HG03066 (cell line): ENCODE results near the gene PHACTR1.
"Not testable (repeated sequence)": the region's sequence is repeated elsewhere in the genome, so short reads cannot be mapped to it uniquely, and the experiment has no call there.

Source experiments
- ATAC-seq: cut with Tn5 transposase; IDR thresholded peaks from one replicate; pipeline ENCODE4 v1.9.1; 2021; ENCODE audit warnings: low read depth; ENCODE audit not compliant: unreplicated experiment

The PHACTR1 gene

DNA sequence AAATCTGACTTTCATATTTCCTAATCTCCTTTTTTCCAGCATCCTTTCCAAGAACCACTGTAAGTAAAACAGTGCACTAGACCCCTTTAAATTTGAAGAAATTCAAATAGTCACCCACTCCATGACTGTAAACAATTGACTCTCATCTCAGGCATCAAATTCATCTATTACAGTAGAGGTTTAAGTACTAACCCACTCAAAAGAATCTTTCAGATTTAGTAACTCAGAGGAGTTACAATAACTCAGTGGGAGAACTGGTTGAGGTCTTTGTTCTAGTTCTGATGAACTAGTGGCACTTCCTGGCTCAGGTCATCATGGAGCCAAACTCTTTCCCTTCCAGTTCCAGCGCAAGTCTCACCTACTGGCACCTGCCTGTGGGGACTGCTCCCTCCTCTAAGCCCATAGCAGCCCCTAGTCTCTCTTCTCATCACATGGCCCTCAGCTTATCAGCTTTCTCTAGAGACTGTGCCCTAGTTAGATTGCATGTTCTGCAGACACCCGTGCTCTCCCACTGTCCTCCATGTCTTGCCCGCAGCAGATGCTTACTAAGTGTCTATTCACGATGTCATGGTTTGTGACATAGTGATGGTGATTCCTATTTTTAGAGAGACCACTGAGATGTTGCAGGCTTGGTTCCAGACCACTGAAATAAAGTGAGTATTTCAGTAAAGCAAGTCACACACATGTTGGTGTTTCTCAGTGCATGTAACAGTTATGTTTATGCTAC is 415.5 kb downstream of the PHACTR1 start:
- no peak for ATAC-seq

DNA sequence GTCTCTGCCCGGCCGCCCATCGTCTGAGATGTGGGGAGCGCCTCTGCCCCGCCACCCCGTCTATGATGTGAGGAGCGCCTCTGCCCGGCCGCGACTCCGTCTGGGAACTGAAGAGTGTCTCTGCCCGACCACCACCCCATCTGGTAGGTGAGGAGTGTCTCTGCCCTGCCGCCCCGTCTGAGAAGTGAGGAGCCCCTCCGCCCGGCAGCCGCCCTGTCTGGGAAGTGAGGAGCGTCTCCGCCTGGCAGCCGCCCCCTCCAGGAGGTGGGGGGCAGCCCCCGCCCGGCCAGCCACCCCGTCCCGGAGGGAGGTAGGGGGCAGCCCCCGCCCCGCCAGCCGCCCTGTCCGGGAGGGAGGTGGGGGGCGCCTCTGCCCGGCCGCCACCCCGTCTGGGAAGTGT is 417.3 kb downstream of the PHACTR1 start:
- ATAC-seq, result not testable (repeated sequence)

- no peak for ATAC-seq
Observed at GRCh38 chr6:13135152-13135551, 418.6 kb downstream of the PHACTR1 start.

DNA sequence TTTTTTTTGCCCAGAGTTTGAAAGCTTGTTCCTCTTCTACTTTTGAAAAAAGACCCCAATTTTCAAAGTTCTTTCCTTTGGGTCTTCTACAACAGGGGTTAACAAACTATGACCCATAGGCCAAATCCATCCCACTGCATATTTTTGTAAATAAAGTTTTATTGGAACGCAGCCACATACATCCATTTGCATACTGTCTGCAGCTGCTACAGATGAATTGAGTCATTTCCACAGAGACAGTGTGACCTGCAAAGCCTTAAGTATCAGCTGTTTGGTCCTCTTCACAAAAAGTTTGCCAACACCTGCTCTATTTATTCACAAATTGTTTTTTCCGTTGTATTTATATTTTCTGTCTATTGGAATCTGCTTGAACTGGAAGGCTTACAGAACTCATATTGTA is 422.6 kb downstream of the PHACTR1 start:
- no peak for ATAC-seq

GRCh38 chr6:13140980-13141379 is 424.4 kb downstream of the PHACTR1 start:
- ATAC-seq, result no peak

DNA sequence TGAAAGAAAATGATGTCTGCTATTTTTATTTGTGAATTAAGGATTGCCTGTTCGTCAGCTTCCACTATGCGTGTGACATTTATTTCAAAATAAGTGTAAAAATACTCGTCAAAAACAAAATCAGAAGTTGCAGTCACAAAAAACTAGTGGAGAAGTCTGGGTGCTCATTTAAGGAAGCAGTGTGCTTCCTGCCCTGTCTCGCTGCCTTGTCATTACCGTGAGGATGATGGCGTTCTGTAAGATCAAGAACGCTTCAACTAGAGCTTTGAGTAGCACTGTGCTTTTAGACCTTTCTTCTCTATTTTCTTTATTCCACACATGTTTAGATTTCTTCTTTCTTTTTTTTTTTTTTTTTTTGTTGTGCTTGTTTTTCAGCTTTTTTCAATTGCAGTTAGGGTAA is 424.8 kb downstream of the PHACTR1 start:
- no peak for ATAC-seq

DNA sequence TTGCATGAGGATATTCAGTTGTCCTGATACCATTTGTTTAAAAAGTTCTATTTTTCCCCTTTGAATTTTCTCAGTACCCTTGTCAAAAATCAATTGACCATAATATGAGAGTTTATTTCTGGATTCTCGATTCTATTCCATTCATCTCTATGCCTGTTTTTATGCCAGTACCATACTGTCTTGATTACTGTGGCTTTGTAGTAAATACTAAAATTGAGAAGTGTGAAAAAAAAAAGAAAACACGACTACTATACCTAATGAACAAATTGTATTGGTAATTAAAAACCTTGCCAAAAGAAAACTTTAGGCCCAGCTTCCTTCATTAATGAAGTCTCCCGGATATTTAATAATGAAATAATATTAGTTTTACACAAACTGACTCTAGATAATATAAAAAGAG is 426.0 kb downstream of the PHACTR1 start:
- ATAC-seq, result no peak

DNA sequence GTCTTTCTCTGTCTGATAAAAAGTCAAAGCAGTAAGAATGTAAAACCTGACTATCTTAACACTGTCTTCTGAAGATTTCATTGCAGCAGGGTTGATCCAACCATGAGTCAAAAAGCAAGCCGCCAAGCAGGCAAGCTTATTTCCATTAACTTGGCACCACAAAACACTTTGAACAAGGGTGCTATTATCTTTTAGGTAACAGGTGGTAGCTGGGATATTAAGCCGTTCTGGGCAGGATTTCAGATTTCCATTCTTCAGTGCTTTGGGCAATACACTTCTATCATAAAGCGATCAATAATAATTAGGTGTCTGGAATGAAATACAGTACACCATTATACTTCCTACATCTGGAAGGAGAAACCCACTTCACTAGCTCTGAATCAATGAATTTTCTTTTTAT is 429.9 kb downstream of the PHACTR1 start:
- no peak for ATAC-seq

GRCh38 chr6:13147376-13147775 is 430.8 kb downstream of the PHACTR1 start:
- no peak for ATAC-seq

DNA sequence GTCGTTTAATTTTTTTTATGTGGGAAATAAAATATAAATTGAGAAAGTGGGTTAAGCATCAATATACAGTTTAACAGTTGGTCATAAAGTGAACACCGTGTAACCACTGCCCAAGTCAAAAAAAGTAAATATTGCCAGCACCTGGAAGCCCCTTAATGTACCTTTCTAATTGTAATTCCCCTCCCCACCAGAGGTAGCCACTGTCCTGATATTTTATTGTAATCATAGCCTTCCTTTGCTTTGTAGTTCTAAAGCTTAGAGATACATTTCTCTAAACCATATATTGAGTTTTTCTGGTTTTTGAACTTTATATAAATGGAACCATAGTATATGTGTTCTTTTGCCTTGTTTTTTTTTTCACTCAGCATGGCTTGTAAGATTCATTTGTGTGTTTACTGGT is 431.2 kb downstream of the PHACTR1 start:
- no peak for ATAC-seq

DNA sequence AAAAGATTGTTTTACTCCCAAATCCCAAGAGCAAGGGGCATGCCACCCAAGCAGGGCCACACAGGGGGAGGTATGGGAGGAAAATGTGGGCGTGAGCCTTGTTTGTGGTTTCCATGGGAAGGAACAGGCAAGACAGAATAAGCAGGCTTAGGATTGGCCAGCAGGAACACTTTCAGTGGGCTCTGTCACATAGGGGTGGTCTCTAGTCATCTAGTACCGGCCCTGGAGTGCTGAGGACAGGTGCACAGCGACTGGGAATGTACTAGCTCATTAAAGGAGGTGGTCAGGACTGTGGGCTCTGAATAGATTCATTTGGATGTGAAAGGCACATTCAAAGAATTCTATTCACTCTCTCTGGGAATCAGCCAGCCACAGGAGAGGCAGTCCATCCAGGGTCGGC is 436.2 kb downstream of the PHACTR1 start:
- no peak for ATAC-seq

DNA sequence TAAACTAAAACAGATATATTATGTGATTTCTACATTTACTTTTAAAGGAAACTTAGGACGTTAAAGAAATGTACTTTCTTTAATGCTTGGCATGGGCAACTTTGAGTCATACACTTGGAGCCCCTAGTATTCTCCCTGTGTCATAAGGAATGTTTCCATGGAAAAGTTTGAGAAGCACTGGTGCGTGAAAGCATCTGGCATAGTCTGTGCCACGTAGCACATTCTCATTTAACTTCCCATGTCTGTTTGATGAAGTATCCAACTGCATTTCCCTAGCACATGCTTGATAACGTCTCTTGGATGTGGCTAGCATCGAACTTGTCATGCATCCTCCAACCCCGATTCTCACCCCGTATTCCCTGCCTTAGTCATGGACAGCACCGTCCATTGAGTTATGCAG is 439.8 kb downstream of the PHACTR1 start:
- ATAC-seq, result no peak

DNA sequence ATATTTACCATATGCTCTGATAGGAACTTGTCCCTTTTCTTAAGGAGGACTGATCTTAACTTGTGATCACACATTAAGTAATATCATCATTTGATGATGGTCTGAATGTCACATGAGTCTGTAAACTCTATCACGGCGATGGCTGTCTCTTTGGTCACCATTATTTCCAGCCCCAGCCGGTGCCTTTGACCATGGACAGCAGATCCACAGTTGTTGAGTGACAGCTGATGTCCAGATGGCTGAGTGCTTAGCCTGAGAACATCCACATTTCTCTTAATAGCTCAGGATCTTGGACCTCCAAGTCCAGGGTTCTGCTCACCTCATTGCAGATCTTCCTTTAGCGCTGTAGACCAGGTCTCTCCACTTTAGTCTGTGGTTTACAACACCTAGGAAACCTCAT is 440.7 kb downstream of the PHACTR1 start:
- ATAC-seq, result no peak

DNA sequence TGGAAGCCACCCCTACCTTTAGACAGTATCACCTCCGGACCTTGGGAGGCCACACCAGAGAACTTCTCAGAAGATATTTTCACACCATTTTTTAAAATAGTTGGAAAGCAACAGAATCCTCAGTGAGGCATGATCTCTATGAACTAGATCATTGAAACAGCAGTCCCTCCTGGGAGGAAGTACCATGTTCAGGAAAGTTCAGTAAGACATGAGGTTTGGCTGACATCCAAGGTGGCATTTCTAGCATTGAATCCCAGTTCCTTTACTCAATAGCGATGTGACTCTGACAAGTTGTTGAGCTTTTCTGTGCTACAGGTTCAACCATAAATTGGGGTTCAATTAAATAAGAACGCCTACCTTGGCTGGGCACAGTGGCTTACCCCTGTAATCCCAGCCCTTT is 442.7 kb downstream of the PHACTR1 start:
- ATAC-seq, result no peak

DNA sequence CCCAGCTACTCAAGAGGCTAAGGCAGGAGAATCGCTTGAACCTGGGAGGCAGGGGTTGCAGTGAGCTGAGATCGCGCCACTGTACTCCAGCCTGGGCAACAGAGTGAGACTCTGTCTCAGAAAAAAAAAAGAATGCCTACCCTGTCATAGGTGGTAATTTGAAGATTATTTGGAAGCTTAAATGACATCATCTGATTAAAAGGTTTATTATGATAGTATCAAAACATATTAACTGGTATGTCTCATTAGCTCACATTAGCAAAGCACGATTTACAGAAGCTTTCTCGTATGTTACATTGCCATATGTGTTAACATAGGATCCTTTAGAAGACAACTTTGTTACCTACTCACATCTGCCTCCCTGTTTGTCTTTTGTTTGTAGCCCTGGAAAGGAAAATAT is 443.3 kb downstream of the PHACTR1 start:
- ATAC-seq, result not testable (repeated sequence)

- no peak for ATAC-seq
Observed at GRCh38 chr6:13163161-13163944, 446.8 kb downstream of the PHACTR1 start.

- no peak for ATAC-seq
Observed at GRCh38 chr6:13164291-13164690, 447.7 kb downstream of the PHACTR1 start.

DNA sequence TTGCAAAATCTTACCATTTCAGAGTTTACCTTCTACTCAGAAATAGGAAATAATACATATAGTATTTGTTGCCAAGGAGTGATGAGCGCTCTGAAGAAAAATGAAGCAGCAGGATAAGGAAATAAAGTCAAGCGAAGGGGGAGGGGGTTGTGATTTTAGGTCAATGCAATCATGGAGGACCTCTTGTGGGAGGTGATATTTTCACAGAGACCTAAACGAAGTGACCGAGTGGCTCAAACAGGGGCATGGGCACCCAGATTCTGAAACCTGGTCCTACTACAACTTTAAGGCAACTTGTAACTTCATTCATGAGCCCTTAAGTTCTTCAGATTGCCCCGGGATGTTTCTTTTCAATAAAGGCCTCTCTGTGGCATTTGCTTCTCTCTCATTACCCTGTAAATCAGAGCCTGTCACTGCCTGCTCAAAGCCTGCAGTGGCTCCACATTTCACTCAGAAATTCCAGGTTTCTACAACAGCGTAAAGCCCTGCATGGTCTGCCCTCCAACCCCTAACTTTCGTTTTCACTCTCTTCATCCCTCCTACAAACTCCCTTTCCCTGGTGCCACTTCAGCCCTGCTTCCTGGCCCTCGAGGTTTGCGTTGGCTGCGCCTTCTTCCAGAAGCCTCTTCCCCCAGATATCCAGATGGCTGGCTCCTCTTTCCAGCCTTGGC is 449.1 kb downstream of the PHACTR1 start:
- ATAC-seq, result no peak

DNA sequence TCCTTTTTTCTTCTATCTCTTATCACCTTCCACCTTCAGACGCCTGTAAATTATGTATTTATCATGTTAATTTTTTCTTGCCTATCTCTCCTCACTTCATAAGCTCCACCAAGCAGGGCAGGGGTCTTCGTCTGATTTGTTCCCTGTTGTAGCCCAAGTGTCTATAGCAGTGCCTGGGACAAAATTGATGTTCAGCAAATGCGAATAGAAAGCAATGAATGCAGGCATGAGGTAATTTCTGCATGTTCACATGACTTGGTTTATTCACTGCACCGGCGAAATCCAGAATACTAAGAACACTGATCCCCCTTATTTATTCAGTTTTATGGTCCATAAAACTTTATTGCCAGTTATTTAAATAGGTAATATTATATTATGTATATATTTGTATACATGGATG is 449.7 kb downstream of the PHACTR1 start:
- no peak for ATAC-seq

GRCh38 chr6:13166916-13167315 is 450.3 kb downstream of the PHACTR1 start:
- ATAC-seq, result no peak

- no peak for ATAC-seq
Observed at GRCh38 chr6:13172291-13172690, 455.7 kb downstream of the PHACTR1 start.

- ATAC-seq, result no peak
Observed at GRCh38 chr6:13175087-13175486, 458.5 kb downstream of the PHACTR1 start.
